ENCODE results near the gene NUP214.

The NUP214 gene

GRCh38 chr9:131236761-131237160 lies 111.4 kb downstream of the NUP214 start:
- in situ Hi-C loops (cut with HindIII; ENCODE audit: low pct_ligation_motif_present, low sequenced_read_pairs), result no loop called here
- no peak for TF ChIP-seq CTCF (IDR thresholded peaks at IDR 0.05; ENCODE audit: low read depth, low read length, missing control alignments)
- Histone ChIP-seq H3K4me3 (ENCODE audit: low read depth, low read length) (no peak overlapping the region), H3K36me3 (replicated peaks) (peaks cover 24% of the 10 kb centered on the region), H3K27me3 (replicated peaks) (no peaks in the 10 kb centered on the region), H3K27ac (no peak overlapping the region)
- no peak for DNase-seq

- Histone ChIP-seq H3K4me3 (ENCODE audit: low read depth, low read length) (no peak overlapping the region), H3K27ac (no peak overlapping the region), H3K36me3 (replicated peaks) (peaks cover 24% of the 10 kb centered on the region), H3K27me3 (replicated peaks) (no peaks in the 10 kb centered on the region)
- DNase-seq, result no peak
- TF ChIP-seq CTCF (IDR thresholded peaks at IDR 0.05; ENCODE audit: low read depth, low read length, missing control alignments), result no peak
- in situ Hi-C loops (cut with HindIII; ENCODE audit: low pct_ligation_motif_present, low sequenced_read_pairs), result no loop called here
These were observed 111.9 kb downstream of the NUP214 start for GRCh38 chr9:131237291-131237690.

GRCh38 chr9:131237931-131238401 lies 112.6 kb downstream of the NUP214 start:
- DNase-seq, result peak; percentile 83
- TF ChIP-seq CTCF (IDR thresholded peaks at IDR 0.05; ENCODE audit: low read depth, low read length, missing control alignments), result no peak
- H3K27ac ChIP-seq, result peak overlapping the region; percentile 87
- H3K4me3 ChIP-seq (ENCODE audit: low read depth, low read length), result peak overlapping the region; percentile 12
- H3K27me3 ChIP-seq (replicated peaks), result no peaks in the 10 kb centered on the region
- H3K36me3 ChIP-seq (replicated peaks), result peaks cover 20% of the 10 kb centered on the region
- in situ Hi-C loops (cut with HindIII; ENCODE audit: low pct_ligation_motif_present, low sequenced_read_pairs), result no loop called here

- in situ Hi-C loops (cut with HindIII; ENCODE audit: low pct_ligation_motif_present, low sequenced_read_pairs), result no loop called here
- peak overlapping the region; percentile 87 for H3K27ac ChIP-seq
- H3K4me3 ChIP-seq (ENCODE audit: low read depth, low read length), result peak overlapping the region; percentile 12
These were observed 113.1 kb downstream of the NUP214 start for GRCh38 chr9:131238402-131239021.

GRCh38 chr9:131239161-131239975 lies 114.0 kb downstream of the NUP214 start:
- in situ Hi-C loops (cut with HindIII; ENCODE audit: low pct_ligation_motif_present, low sequenced_read_pairs), result no loop called here
- Histone ChIP-seq H3K27me3 (replicated peaks) (no peaks in the 10 kb centered on the region), H3K4me3 (ENCODE audit: low read depth, low read length) (no peak overlapping the region), H3K27ac (no peak overlapping the region), H3K36me3 (replicated peaks) (peaks cover 11% of the 10 kb centered on the region)
- DNase-seq, result no peak
- no peak for TF ChIP-seq CTCF (IDR thresholded peaks at IDR 0.05; ENCODE audit: low read depth, low read length, missing control alignments)

More at GRCh38 chr9:131238402-131239021, 113.1 kb downstream of the NUP214 start:
- peak; percentile 70 for DNase-seq
- Histone ChIP-seq H3K27me3 (replicated peaks) (no peaks in the 10 kb centered on the region), H3K36me3 (replicated peaks) (peaks cover 18% of the 10 kb centered on the region)
- TF ChIP-seq CTCF (IDR thresholded peaks at IDR 0.05; ENCODE audit: low read depth, low read length, missing control alignments), result no peak
